ENCODE results near the gene UBXN2A. TPM values are rescaled to one million over a fixed set of nuclear protein-coding genes. Genes with fewer than 3 reads are reported as not detected.
A peak's percentile ranks its signal among the peaks of the same experiment; 100 is the strongest.
"Not testable (repeated sequence)": the region's sequence is repeated elsewhere in the genome, so short reads cannot be mapped to it uniquely, and the experiment has no call there.

Gene UBXN2A
- total and polyA plus RNA-seq, 8 donors, result 2.4 to 9.0 (median 4.8) TPM

DNA sequence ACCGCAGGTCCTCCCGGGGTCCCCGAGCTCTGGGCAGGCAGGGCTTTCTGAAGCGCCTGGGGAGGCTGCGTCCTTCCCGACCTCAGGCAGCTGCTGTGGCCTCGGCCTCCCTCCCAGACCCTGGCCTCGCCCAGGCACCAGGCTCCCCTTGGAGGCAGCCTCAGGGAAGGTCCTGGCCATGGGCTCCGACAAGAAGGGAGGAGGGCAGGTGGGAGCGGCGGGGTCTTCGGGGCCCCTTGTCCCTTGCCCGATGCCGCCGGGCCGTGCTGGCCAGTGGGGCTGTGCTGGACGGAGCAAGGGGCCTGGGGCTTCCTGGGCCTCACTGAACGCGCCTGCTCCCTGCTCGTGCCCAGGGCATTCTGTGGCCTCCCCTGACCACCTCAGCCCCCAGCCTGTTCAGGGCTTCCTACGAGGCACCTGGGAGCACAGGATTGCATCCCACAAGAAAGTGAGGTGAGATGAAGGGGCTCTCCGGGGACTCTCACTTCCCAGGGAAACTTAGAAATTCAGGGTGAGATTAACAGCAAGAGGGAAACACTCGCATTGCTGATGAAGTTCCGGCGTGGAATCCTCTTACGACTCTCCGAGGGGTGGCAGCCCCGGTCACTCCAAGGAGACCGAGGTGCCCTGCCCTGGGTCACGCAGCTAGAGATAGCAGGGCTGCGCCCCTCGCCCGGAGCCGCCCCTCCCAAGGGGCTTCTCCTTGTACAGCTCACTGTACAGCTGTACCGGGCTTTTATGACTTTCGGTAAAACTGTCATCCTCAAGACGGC is 70.4 kb downstream of the UBXN2A start:
- FAIRE-seq (no peak), DNase-seq (peak in 1 of 6 donors; percentile 67), ATAC-seq (peak in 1 of 4 donors; percentile 17)
- H3K4me3 ChIP-seq, result peak overlapping the region in 1 of 4 donors; percentile 48
- TF ChIP-seq, protein P1, sequence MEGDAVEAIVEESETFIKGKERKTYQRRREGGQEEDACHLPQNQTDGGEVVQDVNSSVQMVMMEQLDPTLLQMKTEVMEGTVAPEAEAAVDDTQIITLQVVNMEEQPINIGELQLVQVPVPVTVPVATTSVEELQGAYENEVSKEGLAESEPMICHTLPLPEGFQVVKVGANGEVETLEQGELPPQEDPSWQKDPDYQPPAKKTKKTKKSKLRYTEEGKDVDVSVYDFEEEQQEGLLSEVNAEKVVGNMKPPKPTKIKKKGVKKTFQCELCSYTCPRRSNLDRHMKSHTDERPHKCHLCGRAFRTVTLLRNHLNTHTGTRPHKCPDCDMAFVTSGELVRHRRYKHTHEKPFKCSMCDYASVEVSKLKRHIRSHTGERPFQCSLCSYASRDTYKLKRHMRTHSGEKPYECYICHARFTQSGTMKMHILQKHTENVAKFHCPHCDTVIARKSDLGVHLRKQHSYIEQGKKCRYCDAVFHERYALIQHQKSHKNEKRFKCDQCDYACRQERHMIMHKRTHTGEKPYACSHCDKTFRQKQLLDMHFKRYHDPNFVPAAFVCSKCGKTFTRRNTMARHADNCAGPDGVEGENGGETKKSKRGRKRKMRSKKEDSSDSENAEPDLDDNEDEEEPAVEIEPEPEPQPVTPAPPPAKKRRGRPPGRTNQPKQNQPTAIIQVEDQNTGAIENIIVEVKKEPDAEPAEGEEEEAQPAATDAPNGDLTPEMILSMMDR (IDR thresholded peaks at IDR 0.05), result no peak
- intact Hi-C loops (cut with DNase I), result no loop called here
- no peaks in the 10 kb centered on the region for H3K36me3 ChIP-seq
- no peaks in the 10 kb centered on the region for H3K9me3 ChIP-seq
- WGBS, 2 donors, result 57 to 66% methylated on average over 33 to 37 of the region's 37 CpGs
- peaks cover 0 to 7% (median 0%) of the 10 kb centered on the region in 3 donors for H3K4me1 ChIP-seq
- H3K27ac ChIP-seq, result no peak overlapping the region
- peaks cover 0 to 13% (median 0%) of the 10 kb centered on the region in 4 donors for H3K27me3 ChIP-seq

DNA sequence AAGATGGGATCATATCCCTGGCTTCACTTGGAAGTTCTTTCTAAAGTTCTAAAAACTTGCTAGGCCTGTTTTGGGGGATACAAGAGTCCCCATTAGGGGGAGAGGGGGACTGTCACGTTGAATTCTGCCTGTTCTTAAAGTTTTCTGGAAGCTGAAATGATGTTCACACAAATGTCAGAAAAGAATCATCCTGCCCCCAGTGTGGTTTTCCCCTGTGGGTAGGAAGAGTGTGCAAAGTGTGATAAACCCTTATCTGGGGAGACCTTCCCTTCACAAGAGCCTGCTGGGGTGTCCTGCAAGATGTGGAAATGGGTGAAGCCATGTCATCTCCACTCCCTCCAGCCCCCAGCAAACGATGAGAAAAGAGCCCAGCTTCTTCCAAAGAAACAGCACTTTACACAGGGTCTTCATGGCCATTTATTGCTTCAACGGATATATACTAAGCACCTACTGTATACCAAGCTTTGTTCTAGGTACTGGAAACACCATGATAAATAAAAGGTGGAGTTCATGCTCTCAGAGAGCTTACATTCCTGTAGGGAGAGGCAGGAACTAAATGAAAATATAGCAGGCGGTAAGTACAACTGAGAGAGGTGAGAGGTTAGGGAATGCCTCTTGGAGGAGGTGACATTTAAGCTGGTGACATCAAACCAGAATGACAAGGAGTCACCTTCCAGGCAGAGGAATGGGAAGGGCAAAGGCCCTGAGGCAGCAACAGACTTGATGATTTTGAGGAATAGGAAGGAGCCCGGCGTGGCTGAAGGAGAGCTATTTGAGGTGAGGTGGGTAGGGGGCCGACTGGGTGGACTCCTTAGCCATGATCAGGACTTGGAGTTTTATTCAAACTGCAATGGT is 71.2 kb downstream of the UBXN2A start:
- WGBS, 2 donors, result 63 to 79% methylated on average over 7 of the region's 7 CpGs
- no peak for DNase-seq
- no peak for FAIRE-seq
- Histone ChIP-seq H3K27ac (no peak overlapping the region), H3K36me3 (no peaks in the 10 kb centered on the region), H3K4me1 (peaks cover 0 to 7% (median 0%) of the 10 kb centered on the region in 3 donors), H3K4me3 (no peak overlapping the region), H3K27me3 (peaks cover 0 to 13% (median 0%) of the 10 kb centered on the region in 4 donors), H3K9me3 (no peaks in the 10 kb centered on the region)
- ATAC-seq, result no peak
- intact Hi-C loops (cut with DNase I), result no loop called here
- TF ChIP-seq, protein P1 (IDR thresholded peaks at IDR 0.05), result no peak

DNA sequence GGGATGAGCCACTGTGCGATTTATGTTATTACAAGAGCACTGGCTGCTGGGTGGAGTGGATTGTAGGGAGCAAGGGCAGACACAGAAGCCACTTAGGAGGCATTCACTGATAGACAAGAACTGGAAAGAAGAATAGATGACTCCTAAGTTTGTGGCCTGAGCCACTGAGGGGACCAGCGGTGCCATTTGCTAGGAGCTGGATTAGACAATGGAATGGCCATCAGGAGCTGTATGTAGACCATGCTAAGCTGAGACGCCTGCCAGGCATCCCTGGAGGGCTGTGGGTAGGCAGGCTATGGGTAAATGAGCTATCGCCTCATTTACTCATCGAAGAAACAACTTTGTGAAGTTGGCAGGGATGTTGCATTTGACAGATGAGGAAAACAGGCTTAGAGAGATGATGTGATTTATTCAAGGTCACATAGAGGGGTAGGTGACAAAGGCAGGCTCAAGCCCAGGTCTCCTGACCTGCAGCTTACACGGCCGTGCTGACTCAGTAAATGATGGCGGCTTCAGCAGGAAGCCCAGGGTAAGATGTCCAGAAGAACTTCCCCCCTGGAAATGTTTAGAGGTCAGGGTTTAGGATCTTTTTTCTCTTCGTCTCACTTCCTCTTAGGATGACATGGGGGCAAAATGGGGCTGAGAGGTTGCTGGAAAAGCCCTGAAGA is 72.4 kb downstream of the UBXN2A start:
- ATAC-seq (no peak), DNase-seq (no peak), FAIRE-seq (no peak)
- no peak overlapping the region for H3K27ac ChIP-seq
- intact Hi-C loops (cut with DNase I), result no loop called here
- H3K4me3 ChIP-seq, result no peak overlapping the region
- peaks cover 0 to 13% (median 0%) of the 10 kb centered on the region in 4 donors for H3K27me3 ChIP-seq
- no peaks in the 10 kb centered on the region for H3K9me3 ChIP-seq
- peaks cover 0 to 7% (median 0%) of the 10 kb centered on the region in 3 donors for H3K4me1 ChIP-seq
- TF ChIP-seq, protein P1 (IDR thresholded peaks at IDR 0.05), result no peak
- 63 to 72% methylated on average over 9 of the region's 9 CpGs for WGBS, 2 donors
- H3K36me3 ChIP-seq, result no peaks in the 10 kb centered on the region

DNA sequence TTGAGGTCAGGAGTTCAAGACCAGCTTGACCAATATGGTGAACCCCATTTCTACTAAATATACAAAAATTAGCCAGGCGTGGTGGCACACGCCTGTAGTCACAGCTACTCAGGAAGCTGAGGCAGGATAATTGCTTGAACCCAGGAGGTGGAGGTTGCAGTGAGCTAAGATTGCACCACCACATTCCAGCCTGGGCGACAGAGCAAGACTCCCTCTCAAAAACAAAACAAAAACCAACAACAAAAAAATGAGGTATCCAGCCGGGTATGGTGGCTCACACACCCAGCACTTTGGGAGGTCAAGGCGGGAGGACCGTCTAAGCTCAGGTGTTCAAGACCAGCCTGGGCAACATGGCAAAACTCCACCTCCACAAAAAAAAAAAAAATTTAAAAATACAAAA is 74.6 kb downstream of the UBXN2A start:
- intact Hi-C loops (cut with DNase I); H3K27me3 ChIP-seq; FAIRE-seq; H3K27ac ChIP-seq; H3K9me3 ChIP-seq; DNase-seq; ATAC-seq; H3K4me3 ChIP-seq; H3K36me3 ChIP-seq; H3K4me1 ChIP-seq: not testable (repeated sequence)
- WGBS, 2 donors, result 79 to 84% methylated on average over 6 of the region's 6 CpGs

All from pancreas (tissue), 10 donors.